GM12878 (cell line): ENCODE measurements around the gene KCNN3. TPM values are rescaled to one million over a fixed set of nuclear protein-coding genes. Genes with fewer than 3 reads are reported as not detected.

Experiments used
- ATAC-seq: fragments of 200-7000 bp; cut with Tn5 transposase; 3 replicates; pipeline ENCODE4 v1.9.1; 2020; ENCODE audit warnings: mild to moderate bottlenecking, moderate library complexity
- BruUV-seq: library from RNA; stranded (reverse); fragments of 400-500 nt; replicated peaks from 2 replicates; lab custom pipeline; 2021; lab: Mats Ljungman, UMichigan
- CTCF ChIA-PET: fragments of 300-600 bp; sonication (Branson Sonifier 250); formaldehyde crosslinking; extraction: SDS; loops from one replicate; lab custom pipeline; 2021; ENCODE audit warnings: inconsistent platforms; lab: Yijun Ruan, JAX
- POLR2A ChIA-PET: fragments of 350-600 bp; formaldehyde crosslinking; extraction: SDS; loops from one replicate; lab custom pipeline; 2021; ENCODE audit warnings: inconsistent platforms; lab: Charles Lee
- RAD21 ChIA-PET: fragments of 300-600 bp; sonication (Branson Sonifier 250); formaldehyde crosslinking; loops from one replicate; lab custom pipeline; 2023; ENCODE audit warnings: antibody characterized with exemption; ENCODE audit not compliant: unreplicated experiment; lab: Charles Lee
- SMC1A ChIA-PET: fragments of 300-600 bp; sonication (Branson Sonifier 250); formaldehyde crosslinking; loops from one replicate; lab custom pipeline; 2023; ENCODE audit not compliant: unreplicated experiment, uncharacterized antibody; lab: Charles Lee
- DNase-seq: peaks from one replicate; pipeline ENCODE4 v3.0.0-alpha.2; 2011; ENCODE audit warnings: low read depth, low spot score
- FAIRE-seq: peaks from 3 replicates; lab custom pipeline; 2011; peaks lifted over from hg19 to GRCh38; lab: Jason Lieb, UNC
- H2AFZ ChIP-seq: 2 replicates; pipeline ENCODE4 v1.6.0; 2011; ENCODE audit warnings: low read depth, low read length, control low read depth; ENCODE audit not compliant: control insufficient read depth
- H3K27ac ChIP-seq: 2 replicates; pipeline ENCODE4 v1.5.1; 2011; ENCODE audit warnings: control low read depth; ENCODE audit not compliant: control insufficient read depth, insufficient read depth
- H3K27me3 ChIP-seq, 2 experiments: replicated peaks in 1 of 2; 2 replicates each; pipeline versions ENCODE4 v1.6.0 to v1.6.1; 2011; ENCODE audit warnings: low read length in 1 of 2; ENCODE audit not compliant: control insufficient read depth in 2 of 2, insufficient read depth in 2 of 2
- H3K36me3 ChIP-seq, 2 experiments: 2 replicates each; pipeline ENCODE4 v1.5.1; 2011; ENCODE audit warnings: low read length in 1 of 2; ENCODE audit not compliant: control insufficient read depth in 2 of 2, insufficient read depth in 2 of 2
- H3K4me1 ChIP-seq: 2 replicates; pipeline ENCODE4 v1.6.1; 2011; ENCODE audit warnings: mild to moderate bottlenecking, low read length, moderate library complexity, mixed read lengths; ENCODE audit not compliant: control insufficient read depth, insufficient read depth
- H3K4me2 ChIP-seq: 2 replicates; pipeline ENCODE4 v1.6.0; 2011; ENCODE audit warnings: control low read depth; ENCODE audit not compliant: control insufficient read depth, insufficient read depth
- H3K4me3 ChIP-seq: fragments of 200-600 bp; sonication (generic); 2 replicates; pipeline ENCODE4 v1.5.1; 2016
- H3K79me2 ChIP-seq: 2 replicates; pipeline ENCODE4 v1.6.0; 2011; ENCODE audit warnings: low read length; ENCODE audit not compliant: control insufficient read depth, insufficient read depth
- H3K9ac ChIP-seq: 2 replicates; pipeline ENCODE4 v1.8.0; 2011; ENCODE audit warnings: low read length, control low read depth, mixed read lengths; ENCODE audit not compliant: control insufficient read depth, insufficient read depth
- H3K9me3 ChIP-seq: replicated peaks from 3 replicates; pipeline ENCODE4 v1.5.1; 2011; ENCODE audit warnings: mild to moderate bottlenecking, low read length; ENCODE audit not compliant: control insufficient read depth, insufficient read depth
- H4K20me1 ChIP-seq: 2 replicates; pipeline ENCODE4 v1.6.0; 2011; ENCODE audit not compliant: control insufficient read depth, insufficient read depth
- EED ChIP-seq: sonication (generic); IDR thresholded peaks from 2 replicates; pipeline ENCODE4 v1.6.1; 2016; ENCODE audit warnings: antibody characterized with exemption, low read depth
- EGR1 ChIP-seq, 2 experiments: IDR thresholded peaks; 1 replicate in 1 of 2; 2 replicates in 1 of 2; pipeline ENCODE4 v1.6.1; 2011 to 2012; ENCODE audit warnings: low read depth in 2 of 2, low read length in 2 of 2, borderline replicate concordance in 1 of 2, mild to moderate bottlenecking in 1 of 2, moderate library complexity in 1 of 2
- FOXK2 ChIP-seq: fragments of 450-650 bp; IDR thresholded peaks from 2 replicates; pipeline ENCODE4 v1.6.1; 2017; ENCODE audit warnings: mild to moderate bottlenecking, moderate library complexity
- HDAC6 ChIP-seq: fragments of 200-600 bp; sonication (generic); IDR thresholded peaks from one replicate; pipeline ENCODE4 v1.8.0; 2017; ENCODE audit warnings: antibody characterized with exemption; ENCODE audit not compliant: unreplicated experiment
- KAT2A ChIP-seq: conservative IDR thresholded peaks from 2 replicates; pipeline ENCODE4 v1.6.1; 2011; ENCODE audit warnings: low read depth, low read length; ENCODE audit not compliant: control insufficient read depth
- MEF2A ChIP-seq: IDR thresholded peaks from 2 replicates; pipeline ENCODE4 v1.6.1; 2011; ENCODE audit warnings: low read depth, mild to moderate bottlenecking, low read length, moderate library complexity; ENCODE audit not compliant: insufficient read depth
- MLLT1 ChIP-seq: fragments of 450-650 bp; IDR thresholded peaks from 2 replicates; pipeline ENCODE4 v1.6.1; 2016; ENCODE audit warnings: mild to moderate bottlenecking
- MXI1 ChIP-seq: fragments of 150-350 bp; IDR thresholded peaks from 2 replicates; pipeline ENCODE4 v1.6.1; 2011; ENCODE audit warnings: low read depth, mild to moderate bottlenecking, inconsistent platforms, low read length, improper control_type of control experiment
- NKRF ChIP-seq: fragments of 450-650 bp; conservative IDR thresholded peaks from 2 replicates; pipeline ENCODE4 v1.6.1; 2017; ENCODE audit warnings: mild to moderate bottlenecking, moderate library complexity
- NR2F1 ChIP-seq: fragments of 450-650 bp; conservative IDR thresholded peaks from 2 replicates; pipeline ENCODE4 v1.6.1; 2017; ENCODE audit warnings: mild to moderate bottlenecking
- NRF1 ChIP-seq: conservative IDR thresholded peaks from 2 replicates; pipeline ENCODE4 v1.6.1; 2011; ENCODE audit warnings: mild to moderate bottlenecking, low read depth, low read length, improper control_type of control experiment
- POLR2A ChIP-seq: IDR thresholded peaks from 2 replicates; pipeline ENCODE4 v1.6.1; 2011; ENCODE audit warnings: low read depth, mild to moderate bottlenecking, low read length
- RELA ChIP-seq: fragments of 450-650 bp; IDR thresholded peaks from 2 replicates; pipeline ENCODE4 v1.8.0; 2014; ENCODE audit warnings: borderline replicate concordance; ENCODE audit not compliant: partially characterized antibody
- SIX5 ChIP-seq: IDR thresholded peaks from 2 replicates; pipeline ENCODE4 v1.6.1; 2011; ENCODE audit warnings: mild to moderate bottlenecking, low read depth, low read length, moderate library complexity; ENCODE audit not compliant: severe bottlenecking
- SMC3 ChIP-seq: IDR thresholded peaks from 2 replicates; pipeline ENCODE4 v1.6.1; 2011; ENCODE audit warnings: low read length, improper control_type of control experiment, borderline replicate concordance
- SUZ12 ChIP-seq: fragments of 200-600 bp; sonication (generic); IDR thresholded peaks from one replicate; pipeline ENCODE4 v1.6.1; 2018; ENCODE audit warnings: antibody characterized with exemption, mild to moderate bottlenecking; ENCODE audit not compliant: unreplicated experiment
- ZBTB4 ChIP-seq: fragments of 450-650 bp; formaldehyde crosslinking; IDR thresholded peaks from 2 replicates; pipeline ENCODE4 v1.4.0; 2022; ENCODE audit warnings: mild to moderate bottlenecking, moderate library complexity
- WGBS: methylation state at CpG from one replicate; pipeline ENCODE4 v1.1.6; 2016; ENCODE audit warnings: low lambda C conversion rate; ENCODE audit not compliant: insufficient replicate concordance, insufficient coverage; ENCODE audit errors: missing lambda C conversion rate; 5-methylcytosine and 5-hydroxymethylcytosine counted together
- in situ Hi-C: fragments of 300-500 bp; cut with MboI; formaldehyde crosslinking; loops from 9 replicates; pipeline ENCODE4 v1.14.3; 2018; ENCODE audit warnings: mixed read lengths
- intact Hi-C: fragments of 100-400 bp; cut with micrococcal nuclease; formaldehyde crosslinking; loops from one replicate; pipeline ENCODE4 v1.14.2; 2022; ENCODE audit not compliant: unreplicated experiment
- polyA plus RNA-seq, 11 experiments: library from polyadenylated mRNA; depleted of rRNA in 4 of 11; unstranded in 6 of 11; stranded (reverse) in 5 of 11; fragments of >200 nt; fragmentation: Nextera tagmentation in 4 of 11; fragmentation: Illumina TruSeq in 1 of 11; extraction: Ambion mirVana in 4 of 11; extraction: Trizol in 1 of 11; gene quantifications; 1 replicate in 1 of 11; 2 replicates in 10 of 11; pipeline versions ENCODE4 v1.2.1 to v1.2.3, GENCODE V29; 2011 to 2016; ENCODE audit warnings: inconsistent platforms in 2 of 11, missing spikeins in 2 of 11, low read depth in 1 of 11
- total RNA-seq, 4 experiments: library from RNA; depleted of rRNA in 3 of 4; stranded (reverse); fragments of >200 nt in 3 of 4; fragmentation: Illumina TruSeq in 1 of 4; extraction: Trizol in 1 of 4; gene quantifications; 2 replicates each; pipeline versions ENCODE4 v1.2.1 to v1.2.3, GENCODE V29; 2013 to 2021

KCNN3 gene
- total and polyA plus RNA-seq, 10 of the 15 experiments (the other 5 are each of a cell fraction or from before 2014, with no cell fraction given) = 3.5 to 26.4 (median 14.9) TPM

GRCh38 chr1:154879038-154879421 lies 8.9 kb upstream of the KCNN3 start:
- CTCF ChIA-PET = interaction anchor here (0.6 to 8.5 kb wide), 34 partner anchors 11 to 400 kb away, joined by 3 to 137 read pairs (median 4); partner anchors contain the start of genes KCNN3 and PMVK

More at GRCh38 chr1:154879038-154879421, 8.9 kb upstream of the KCNN3 start:
- ChIA-PET SMC1A (interaction anchor here (0.6 to 9.4 kb wide), 21 partner anchors 9 to 398 kb away, joined by 3 to 113 read pairs (median 5); partner anchors contain the start of genes KCNN3 and PBXIP1), POLR2A (interaction anchor here (0.7 to 1.6 kb wide), 7 partner anchors 9 to 400 kb away, joined by 3 to 9 read pairs (median 4); partner anchors contain the start of gene KCNN3), RAD21 (interaction anchor here (0.6 to 15.4 kb wide), 38 partner anchors 9 to 398 kb away, joined by 3 to 254 read pairs (median 4); partner anchors contain the start of genes KCNN3 and PMVK)
- ATAC-seq = no peak
- no peak overlapping the region for H3K9ac ChIP-seq
- H3K27me3 ChIP-seq = no peaks in the 10 kb centered on the region
- no peaks in the 10 kb centered on the region for H4K20me1 ChIP-seq
- no peak overlapping the region for H2AFZ ChIP-seq
- BruUV-seq = no TSS peak
- H3K27ac ChIP-seq = no peak overlapping the region
- no peaks in the 10 kb centered on the region for H3K79me2 ChIP-seq
- intact Hi-C loops = loop anchor here (5.0 kb wide), 3 partner anchors 107 to 402 kb away; no protein-coding TSS in a partner anchor
- no peak for DNase-seq
- WGBS = 74% methylated on average over 16 of the region's 16 CpGs
- H3K4me2 ChIP-seq = no peak overlapping the region
- H3K9me3 ChIP-seq = no peaks in the 10 kb centered on the region; the same call in 2 of the 3 replicates
- no peak overlapping the region for H3K4me3 ChIP-seq
- in situ Hi-C loops = no loop called here
- FAIRE-seq = no peak
- peaks cover 7% of the 10 kb centered on the region for H3K4me1 ChIP-seq
- TF ChIP-seq NRF1 (no peak), EED (no peak), MEF2A (no peak), FOXK2 (no peak), SMC3 (no peak), NR2F1 (no peak), POLR2A (no peak), ZBTB4 (no peak), MLLT1 (no peak), MXI1 (no peak), KAT2A (no peak), HDAC6 (no peak), SIX5 (no peak), NKRF (no peak), RELA (no peak), EGR1 (IDR thresholded peaks at IDR 0.05; ENCODE audit: borderline replicate concordance in 1 of 2, low read depth in 2 of 2, low read length in 2 of 2) (no peak), SUZ12 (no peak)
- H3K36me3 ChIP-seq = no peaks in the 10 kb centered on the region
